ENCODE results near the gene STK24.

GRCh38 chr13:98599502-98600328 lies 22.8 kb upstream of the STK24 start:
- TF ChIP-seq EZH2 (IDR thresholded peaks at IDR 0.05) (no peak), POLR2AphosphoS5 (IDR thresholded peaks at IDR 0.05; ENCODE audit: borderline replicate concordance, low read depth, low read length) (no peak)
